Right ventricle myocardium superior (tissue), 1 donor: ENCODE data around the gene PLA2G12A. TPM values are rescaled to one million over a fixed set of nuclear protein-coding genes. Genes with fewer than 3 reads are reported as not detected.

Experiments
- ATAC-seq: fragments of 200-7000 bp; cut with Tn5 transposase; one replicate; pipeline ENCODE4 v1.9.1; 2020; ENCODE audit warnings: mild to moderate bottlenecking; ENCODE audit not compliant: poor library complexity
- DNase-seq: peaks from one replicate; pipeline ENCODE4 v3.0.0-alpha.2; 2020
- intact Hi-C: fragments of 100-400 bp; cut with DNase I; formaldehyde crosslinking; loops from one replicate; pipeline ENCODE4 v1.11.2; 2022
- total RNA-seq: library from RNA; stranded (reverse); fragmentation: NEBNext Ultra II Directional; extraction: Animal tissue kit (Norgen Biotek cat#: 25700); gene quantifications from one replicate; pipeline ENCODE4 v1.2.1, GENCODE V29; 2021
- donor health status: DM: no; HTN: yes; CAD: no; lungs with severe emphysema.

Gene PLA2G12A
- total RNA-seq, 1 donor from 2014 or later = 59.1 TPM

- no peak for DNase-seq
- no peak for ATAC-seq
- intact Hi-C loops = no loop called here
Observed at GRCh38 chr4:109730619-109731545, 1.0 kb upstream of the PLA2G12A start.

- no peak for DNase-seq
Observed at GRCh38 chr4:109729117-109729717, 653 bp downstream of the PLA2G12A start.

GRCh38 chr4:109728385-109728784 lies 1.5 kb downstream of the PLA2G12A start:
- intact Hi-C loops = no loop called here
- no peak for DNase-seq
- no peak for ATAC-seq

More at GRCh38 chr4:109729117-109729717, 653 bp downstream of the PLA2G12A start:
- ATAC-seq = peak; percentile 34
- intact Hi-C loops = no loop called here

GRCh38 chr4:109723110-109723509 lies 6.8 kb downstream of the PLA2G12A start:
- intact Hi-C loops = no loop called here
- ATAC-seq (no peak), DNase-seq (no peak)

- DNase-seq (no peak), ATAC-seq (no peak)
- intact Hi-C loops = no loop called here
Observed at GRCh38 chr4:109722357-109722756, 7.5 kb downstream of the PLA2G12A start.

- DNase-seq (no peak), ATAC-seq (no peak)
- intact Hi-C loops = no loop called here
Observed at GRCh38 chr4:109721033-109721432, 8.8 kb downstream of the PLA2G12A start.

GRCh38 chr4:109719604-109720003 lies 10.3 kb downstream of the PLA2G12A start:
- ATAC-seq (no peak), DNase-seq (no peak)
- intact Hi-C loops = no loop called here

GRCh38 chr4:109718759-109719158 lies 11.1 kb downstream of the PLA2G12A start:
- intact Hi-C loops = no loop called here
- DNase-seq (no peak), ATAC-seq (no peak)

- intact Hi-C loops = no loop called here
- ATAC-seq = no peak
- no peak for DNase-seq
Observed at GRCh38 chr4:109713500-109713899, 16.4 kb downstream of the PLA2G12A start.

GRCh38 chr4:109708990-109709389 lies 20.9 kb downstream of the PLA2G12A start:
- ATAC-seq (no peak), DNase-seq (no peak)
- intact Hi-C loops = no loop called here

GRCh38 chr4:109708435-109708834 lies 21.4 kb downstream of the PLA2G12A start:
- DNase-seq (no peak), ATAC-seq (no peak)
- intact Hi-C loops = no loop called here

- intact Hi-C loops = loop anchor here (5.0 kb wide), 1 partner anchor 113 kb away; the partner anchor contains the start of gene GAR1
- peak; percentile 2 for ATAC-seq
- DNase-seq = no peak
Observed at GRCh38 chr4:109703664-109704361, 26.1 kb downstream of the PLA2G12A start.

GRCh38 chr4:109702950-109703663 lies 26.8 kb downstream of the PLA2G12A start, which contains the start of gene CASP6:
TSS of gene CASP6 (minus strand) at chr4:109703445. CDS start at chr4:109703395, 50 bp downstream.
- ATAC-seq (peak; percentile 98), DNase-seq (peak; percentile 93)
- intact Hi-C loops = loop anchor here (5.0 kb wide), 1 partner anchor 114 kb away; the partner anchor contains the start of gene GAR1

GRCh38 chr4:109701566-109702410 lies 28.1 kb downstream of the PLA2G12A start:
- intact Hi-C loops = loop anchor here (5.0 kb wide), 1 partner anchor 116 kb away; the partner anchor contains the start of gene GAR1
- no peak for DNase-seq
- no peak for ATAC-seq

- no peak for DNase-seq
- no peak for ATAC-seq
- intact Hi-C loops = loop anchor here (5.0 kb wide), 1 partner anchor 118 kb away; the partner anchor contains the start of gene GAR1
Observed at GRCh38 chr4:109699553-109700225, 30.2 kb downstream of the PLA2G12A start.

- ATAC-seq (no peak), DNase-seq (no peak)
- intact Hi-C loops = no loop called here
Observed at GRCh38 chr4:109698656-109699055, 31.2 kb downstream of the PLA2G12A start.

- ATAC-seq (no peak), DNase-seq (no peak)
- intact Hi-C loops = no loop called here
Observed at GRCh38 chr4:109691411-109691920, 38.4 kb downstream of the PLA2G12A start.
